GM19238 (cell line): ENCODE measurements around the gene CD93.

Experiments
- DNase-seq: peaks from one replicate; pipeline ENCODE4 v3.0.0; 2011; ENCODE audit warnings: low spot score; ENCODE audit not compliant: insufficient read length

The CD93 gene

GRCh38 chr20:23037017-23037481 is 49.1 kb downstream of the CD93 start:
- no peak for DNase-seq

GRCh38 chr20:23036371-23036770 is 49.8 kb downstream of the CD93 start:
- DNase-seq: no peak

GRCh38 chr20:23035731-23036130 is 50.4 kb downstream of the CD93 start:
- no peak for DNase-seq

GRCh38 chr20:23034721-23035671 is 51.1 kb downstream of the CD93 start, which contains the start of gene SSTR4:
TSS of gene SSTR4 (plus strand) at chr20:23035312. CDS start at chr20:23035484, 172 bp downstream.
- no peak for DNase-seq

GRCh38 chr20:23033918-23034317 is 52.2 kb downstream of the CD93 start:
- no peak for DNase-seq

GRCh38 chr20:23032750-23033078 is 53.4 kb downstream of the CD93 start:
- DNase-seq: no peak

- no peak for DNase-seq
Measured at GRCh38 chr20:23032056-23032749, 53.9 kb downstream of the CD93 start.

GRCh38 chr20:23031346-23031745 is 54.8 kb downstream of the CD93 start:
- no peak for DNase-seq
